RPMI7951 (cell line): ENCODE measurements around the gene PABPC3. TPM values are rescaled to one million over a fixed set of nuclear protein-coding genes. Genes with fewer than 3 reads are reported as not detected.

ENCODE experiments used
- DNase-seq: peaks from one replicate; pipeline ENCODE4 v3.0.0-alpha.2; 2012; ENCODE audit warnings: low read depth
- total RNA-seq: library from RNA; depleted of rRNA; stranded (reverse); fragments of >200 nt; shearing (Covaris generic); gene quantifications from 2 replicates; pipeline ENCODE4 v1.2.3, GENCODE V29; 2014; rRNA removed

Gene PABPC3
- total RNA-seq, result 0.10 and 0.12 TPM in 2 replicates

DNA sequence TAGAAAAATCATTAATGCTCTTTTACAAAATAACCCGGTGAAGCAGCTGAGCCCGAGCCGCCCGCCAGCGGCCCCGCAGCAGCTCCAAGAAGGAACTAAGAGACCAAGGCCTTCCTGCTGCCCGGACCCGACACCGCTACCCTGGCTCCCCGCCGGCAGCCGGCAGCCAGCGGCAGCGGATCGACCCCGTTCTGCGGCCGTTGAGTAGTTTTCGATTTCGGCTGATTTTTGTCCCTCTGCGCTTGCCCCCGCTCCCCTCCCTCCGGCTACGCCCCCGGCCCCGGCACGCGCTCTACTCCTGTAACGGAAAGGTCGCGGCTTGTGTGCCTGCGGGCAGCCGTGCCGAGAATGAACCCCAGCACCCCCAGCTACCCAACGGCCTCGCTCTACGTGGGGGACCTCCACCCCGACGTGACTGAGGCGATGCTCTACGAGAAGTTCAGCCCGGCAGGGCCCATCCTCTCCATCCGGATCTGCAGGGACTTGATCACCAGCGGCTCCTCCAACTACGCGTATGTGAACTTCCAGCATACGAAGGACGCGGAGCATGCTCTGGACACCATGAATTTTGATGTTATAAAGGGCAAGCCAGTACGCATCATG lies at the start of gene PABPC3:
PABPC3 (plus strand) TSS at position 286 of the 603 bp plus-strand sequence; CDS start at position 349, 63 bp downstream.
- DNase-seq, result no peak

DNA sequence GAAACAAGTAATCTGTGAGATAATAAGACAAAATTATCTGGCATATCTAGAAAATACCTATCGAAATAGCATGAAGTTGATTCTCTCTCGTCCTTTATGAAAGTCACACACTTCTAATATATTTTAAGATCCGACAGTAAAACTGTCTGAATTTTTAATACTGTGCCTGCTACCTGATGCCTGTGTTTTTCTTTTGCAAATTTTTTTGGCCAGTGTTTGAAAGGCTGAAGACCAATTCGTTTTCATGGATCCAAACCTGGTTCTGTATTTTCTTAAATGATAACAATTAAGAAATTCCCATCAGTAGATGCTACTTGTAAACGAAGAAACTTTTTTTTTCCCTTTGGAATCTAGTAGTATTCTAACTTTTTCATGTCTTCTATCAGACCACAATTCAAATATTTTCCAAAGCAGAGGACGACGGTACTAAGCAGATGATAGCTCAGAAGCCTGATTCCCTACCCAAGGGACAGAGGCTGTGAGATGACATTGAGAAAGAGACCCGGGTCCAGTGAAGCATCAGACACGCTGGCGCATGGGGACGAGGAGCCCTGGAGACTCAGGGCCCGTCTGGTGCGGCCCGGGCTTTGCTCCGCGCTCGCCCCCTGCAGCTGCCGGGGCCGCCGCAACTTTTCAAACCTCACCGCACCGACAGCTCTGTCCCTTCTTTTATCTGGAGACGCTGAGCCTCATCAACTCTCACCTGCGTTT lies 49.5 kb upstream of the PABPC3 start:
- no peak for DNase-seq

DNA sequence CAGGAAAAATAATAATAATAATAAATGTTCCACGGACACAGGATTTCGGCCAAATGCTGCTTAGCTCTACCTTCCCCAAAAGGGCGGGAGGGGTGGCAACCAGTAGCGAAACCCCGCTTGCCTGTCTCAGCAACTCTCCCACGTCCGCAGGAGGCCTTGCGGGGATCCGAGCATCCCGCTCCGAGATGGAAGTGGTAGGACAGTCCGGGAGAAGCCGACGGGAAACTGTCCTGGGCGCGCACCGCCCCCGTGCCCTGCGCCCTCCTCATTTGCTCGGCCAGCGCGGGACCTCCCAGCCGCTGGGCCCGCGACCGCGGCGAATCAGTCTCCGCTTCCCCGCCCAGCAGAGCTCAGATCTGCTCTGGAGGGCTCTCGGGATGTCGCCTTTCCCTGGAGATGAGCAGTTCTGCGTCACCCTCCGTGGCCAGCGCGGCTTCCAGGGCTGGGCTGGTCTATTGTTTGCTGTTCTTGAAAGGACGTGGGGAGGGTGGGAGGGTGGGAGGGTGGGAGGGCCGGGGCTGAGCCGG lies 48.9 kb upstream of the PABPC3 start:
- DNase-seq, result peak; percentile 5

DNA sequence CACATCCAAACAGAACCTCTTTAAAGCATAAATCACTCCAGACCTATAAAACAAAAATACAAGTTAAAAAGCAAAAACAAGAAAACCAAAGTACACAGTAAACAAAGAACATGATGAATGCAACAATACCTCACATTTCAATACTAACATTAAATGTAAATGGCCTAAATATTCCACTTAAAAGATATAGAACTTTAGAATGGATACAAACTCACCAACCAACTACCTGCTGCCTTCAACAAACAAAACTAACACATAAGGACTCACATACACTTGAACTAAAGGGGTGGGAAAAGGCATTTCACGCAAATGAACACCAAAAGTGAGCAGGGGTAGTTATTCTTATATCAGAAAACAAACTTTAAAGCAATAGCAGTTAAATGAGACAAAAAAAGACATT lies 44.9 kb upstream of the PABPC3 start:
- no peak for DNase-seq

DNA sequence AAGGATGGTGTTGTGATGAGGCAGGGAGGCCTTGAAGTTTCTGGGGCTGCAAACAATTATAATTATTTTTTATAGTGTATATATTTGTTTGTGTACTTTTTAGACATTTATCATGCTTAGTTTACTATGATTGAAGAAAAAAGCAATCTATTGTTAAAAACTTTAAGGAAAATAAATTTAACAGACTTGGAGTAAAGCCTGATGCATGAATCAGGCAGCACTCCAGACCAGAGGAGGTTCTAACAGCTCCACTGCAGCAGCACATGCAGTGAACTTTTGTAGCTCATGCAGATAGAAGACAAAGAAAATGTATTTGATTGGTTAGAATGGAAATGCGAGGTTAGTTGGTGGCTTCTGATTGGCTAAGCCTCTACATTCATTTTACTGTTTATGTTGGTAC lies 36.8 kb upstream of the PABPC3 start:
- no peak for DNase-seq

DNA sequence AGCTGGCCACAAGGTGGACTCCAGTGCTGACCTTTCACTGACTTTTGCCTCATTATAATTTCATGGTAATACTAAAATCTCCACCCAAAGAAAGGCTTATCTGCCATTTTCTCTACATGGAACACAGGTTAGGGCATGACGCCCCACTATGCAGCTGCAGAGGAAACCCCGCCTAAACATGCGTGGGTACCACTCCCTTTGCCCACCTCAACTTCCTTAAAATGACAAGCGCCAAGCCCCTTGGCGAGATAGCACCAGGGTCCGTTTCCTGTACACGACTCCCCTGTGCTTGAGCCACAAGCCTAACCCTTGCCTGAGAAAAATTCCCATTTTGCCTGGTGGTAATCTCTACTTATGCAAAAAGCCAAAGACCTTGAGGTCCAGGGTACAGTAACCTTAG lies 36.0 kb upstream of the PABPC3 start:
- DNase-seq, result no peak

DNA sequence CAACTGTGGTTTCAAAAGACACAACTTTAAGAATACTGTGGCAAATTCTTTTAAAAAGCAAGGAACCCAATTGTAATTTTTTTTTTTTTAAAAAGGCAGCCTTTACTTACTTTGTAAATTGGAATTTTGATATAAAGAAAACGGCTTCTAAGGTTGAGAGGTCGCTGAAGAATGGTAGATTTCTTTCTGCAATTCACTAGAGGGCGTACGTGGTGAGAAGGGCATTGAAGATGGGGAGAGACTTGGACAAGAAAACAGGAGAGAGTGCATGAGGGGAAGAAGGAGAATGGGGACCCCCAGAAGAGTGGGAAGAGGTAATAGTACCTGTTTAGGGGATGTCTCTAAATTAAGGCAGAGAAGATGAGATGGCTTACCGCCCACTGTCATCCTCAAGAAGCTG lies 33.5 kb upstream of the PABPC3 start:
- no peak for DNase-seq

DNA sequence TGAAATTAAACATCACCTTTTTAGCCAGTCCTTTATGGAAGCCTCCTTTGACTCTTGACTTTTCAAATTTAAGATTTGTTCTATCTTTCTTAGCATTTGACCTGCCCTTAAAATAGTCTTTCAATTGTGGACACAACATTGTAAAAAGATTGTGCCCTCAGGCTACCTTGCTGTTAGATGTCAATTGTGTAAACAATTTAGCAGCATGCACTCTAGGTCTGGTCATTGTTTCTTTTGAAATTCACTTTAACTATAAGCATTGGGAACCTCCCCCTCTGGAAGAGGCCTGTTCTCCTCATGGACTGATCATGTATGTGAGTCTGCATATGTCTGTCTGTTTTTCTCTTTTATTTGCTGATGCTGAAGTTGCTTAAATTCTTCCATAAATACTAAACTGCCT lies 31.5 kb upstream of the PABPC3 start:
- no peak for DNase-seq

DNA sequence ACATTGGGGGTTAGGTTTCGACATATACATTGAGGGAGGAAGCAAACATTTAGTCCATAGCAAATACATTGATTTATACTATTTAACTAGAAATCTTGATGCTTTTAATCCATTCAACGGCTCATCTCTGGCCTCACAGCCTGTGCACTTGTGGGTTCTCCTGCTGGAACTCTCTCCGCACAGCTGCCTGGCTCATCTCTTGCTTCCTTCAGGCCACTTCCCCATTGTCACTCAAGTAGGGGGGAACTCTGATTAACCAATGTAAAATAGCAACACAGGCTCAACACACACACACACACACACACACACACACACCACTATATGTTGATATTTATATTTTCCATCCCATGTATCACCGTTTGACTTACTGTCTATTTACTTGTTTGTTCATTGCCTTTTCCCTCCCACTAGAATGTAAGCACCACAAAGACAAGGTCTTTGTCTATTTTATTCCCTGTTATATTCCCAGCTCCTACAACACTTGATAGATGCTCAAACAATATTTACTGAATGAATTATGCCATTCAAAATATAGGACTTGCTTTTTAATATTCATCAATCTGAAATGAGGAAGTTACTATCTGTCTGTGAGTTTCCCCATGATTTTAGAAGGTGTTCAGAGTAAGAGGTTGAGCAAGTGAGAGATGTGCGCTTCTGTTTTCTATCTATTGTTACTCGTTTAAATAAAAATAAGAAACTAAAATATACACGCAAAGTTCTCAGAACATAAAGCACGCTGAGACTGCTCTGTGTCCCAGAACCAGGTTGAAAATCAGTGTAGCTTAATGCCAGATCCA lies 29.8 kb upstream of the PABPC3 start:
- DNase-seq, result no peak

DNA sequence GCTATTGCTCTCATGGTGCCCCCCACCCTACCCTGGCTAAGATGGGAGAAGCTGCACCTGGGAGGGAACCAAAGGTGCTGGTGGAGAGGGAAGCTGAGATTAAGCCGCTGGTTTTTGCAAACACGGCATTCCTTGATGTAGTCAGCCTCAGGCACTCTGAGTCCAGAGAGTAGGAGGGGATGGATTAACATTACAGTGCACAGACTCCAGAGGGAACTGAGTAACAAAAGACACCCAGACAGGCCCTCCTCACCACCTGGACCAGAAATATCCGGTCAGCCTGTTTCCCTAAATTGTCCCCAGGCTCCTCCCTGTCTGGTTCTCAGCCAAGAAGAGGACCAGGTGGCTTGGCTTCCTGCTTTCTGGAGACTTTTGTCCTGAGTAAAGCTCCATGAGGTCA lies 28.9 kb upstream of the PABPC3 start:
- no peak for DNase-seq

DNA sequence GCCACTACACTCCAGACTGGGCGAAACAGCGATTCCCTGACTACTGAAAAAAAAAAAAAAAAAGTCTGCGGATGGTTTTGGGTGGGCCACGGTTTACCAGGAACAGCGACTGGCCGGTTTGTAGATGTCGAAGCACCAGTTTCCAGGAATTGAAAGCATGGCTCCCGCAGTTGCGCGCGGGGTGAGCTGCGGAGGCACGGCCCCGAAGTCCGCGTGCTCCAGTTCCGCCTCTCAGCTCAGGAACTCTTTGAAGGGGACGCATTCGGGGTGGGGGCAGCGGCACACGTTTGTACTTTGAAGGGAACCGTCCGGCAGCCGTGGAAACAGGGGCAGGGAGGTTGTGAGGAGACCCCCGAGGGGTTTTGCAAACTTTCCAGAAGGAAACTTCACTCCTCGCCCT lies 27.1 kb upstream of the PABPC3 start:
- DNase-seq, result no peak

DNA sequence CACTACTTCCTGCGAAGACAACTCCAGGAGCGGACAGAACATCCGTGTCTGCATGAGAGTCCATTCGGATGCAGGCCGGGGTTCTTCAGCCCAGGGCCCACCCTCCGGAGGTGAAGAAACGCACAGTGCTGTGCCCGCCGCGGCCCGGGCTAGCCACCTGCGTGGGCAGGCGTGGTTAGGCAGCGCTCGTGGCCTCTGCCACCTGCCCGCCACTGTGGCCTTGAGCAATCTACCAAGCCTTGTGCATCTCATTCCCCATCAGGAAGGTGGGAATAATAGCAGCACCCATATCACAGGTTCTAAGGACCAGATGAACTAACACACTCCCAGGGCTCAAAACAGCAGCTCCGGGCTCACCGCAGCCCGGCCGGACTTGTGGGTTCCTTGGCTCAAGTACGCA lies 26.7 kb upstream of the PABPC3 start:
- no peak for DNase-seq

DNA sequence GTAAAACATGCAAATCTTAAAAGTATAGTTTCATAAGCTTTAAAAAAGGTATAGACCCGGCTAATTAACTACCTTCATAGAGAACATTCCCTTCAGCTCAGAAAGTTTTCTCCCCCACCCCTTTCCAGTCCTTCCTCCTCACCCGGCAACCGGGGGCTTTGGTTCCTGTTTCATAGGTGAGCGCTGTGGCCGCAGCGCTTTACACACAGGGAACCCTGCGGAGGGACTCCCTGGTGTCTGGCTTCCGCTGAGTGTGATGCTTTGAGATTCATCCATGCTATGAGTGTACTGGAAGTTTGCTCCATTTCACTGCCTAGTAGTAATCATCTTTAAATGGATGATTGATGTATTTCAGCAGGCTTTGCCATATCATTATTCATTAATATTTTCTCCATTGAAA lies 26.0 kb upstream of the PABPC3 start:
- no peak for DNase-seq

DNA sequence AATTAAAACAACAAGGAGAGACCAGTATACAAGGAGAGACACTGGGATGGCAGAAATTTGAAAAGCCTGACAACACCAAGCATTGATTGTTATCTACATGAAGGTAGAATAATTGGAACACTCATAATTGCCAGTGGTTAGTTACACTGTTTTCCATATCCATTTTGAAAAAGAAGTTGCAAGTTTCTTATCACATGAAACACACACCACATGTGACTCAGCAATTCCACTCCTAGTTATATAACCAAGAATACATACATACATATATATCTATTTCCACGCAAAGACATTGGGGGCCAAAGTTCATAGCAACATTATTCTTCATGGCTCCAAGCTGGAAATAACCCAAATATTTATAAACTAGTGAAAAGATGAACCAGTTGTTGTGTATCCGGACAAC lies 15.2 kb upstream of the PABPC3 start:
- DNase-seq, result no peak

DNA sequence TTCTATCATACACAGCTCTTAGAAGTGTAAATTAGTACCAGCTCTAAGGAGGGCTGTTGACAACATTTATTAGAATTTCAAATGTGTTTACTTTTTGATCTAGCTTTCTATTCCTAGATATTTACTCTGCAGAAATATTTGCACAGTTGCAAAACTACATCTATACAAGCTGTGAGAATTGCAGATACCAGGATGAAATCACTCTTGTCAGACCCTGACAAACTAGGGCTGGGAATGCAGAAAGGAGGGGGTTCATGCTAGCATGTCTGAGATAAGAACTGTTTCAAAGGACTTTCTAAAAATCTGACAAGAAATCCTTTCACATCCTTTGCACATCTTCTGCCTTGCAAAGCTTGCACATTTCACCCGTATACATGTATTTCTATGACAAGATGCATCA lies 11.8 kb upstream of the PABPC3 start:
- DNase-seq, result no peak

DNA sequence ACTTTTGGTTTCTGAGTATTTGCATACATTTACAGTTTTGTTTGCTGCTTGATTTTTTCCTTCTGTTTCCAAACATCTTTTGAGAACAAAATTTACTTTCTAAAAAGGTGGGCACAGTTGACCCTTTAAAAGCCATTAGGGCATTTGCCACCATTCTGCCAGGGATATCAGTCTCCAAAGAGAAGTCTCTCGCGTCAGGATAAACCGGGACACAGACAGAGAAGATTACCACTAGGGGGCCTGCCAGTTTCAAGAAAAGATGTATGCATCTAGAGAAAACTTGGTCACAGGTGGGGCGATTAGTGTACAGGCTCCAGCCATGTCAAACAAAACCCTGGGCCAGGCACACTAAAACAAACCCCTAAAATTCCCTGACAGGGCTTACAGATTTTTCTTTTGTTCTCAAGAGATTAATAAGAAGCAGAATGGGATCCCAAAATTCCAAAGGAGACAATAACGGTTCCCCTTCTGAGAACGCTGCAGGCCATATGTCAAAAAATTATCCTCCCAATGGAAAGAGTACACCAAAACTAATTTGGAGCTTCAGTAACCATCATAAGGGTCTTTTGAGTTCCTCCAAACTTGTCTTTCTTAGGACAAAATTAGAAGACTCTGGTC lies 10.7 kb upstream of the PABPC3 start:
- DNase-seq, result peak; percentile 31

DNA sequence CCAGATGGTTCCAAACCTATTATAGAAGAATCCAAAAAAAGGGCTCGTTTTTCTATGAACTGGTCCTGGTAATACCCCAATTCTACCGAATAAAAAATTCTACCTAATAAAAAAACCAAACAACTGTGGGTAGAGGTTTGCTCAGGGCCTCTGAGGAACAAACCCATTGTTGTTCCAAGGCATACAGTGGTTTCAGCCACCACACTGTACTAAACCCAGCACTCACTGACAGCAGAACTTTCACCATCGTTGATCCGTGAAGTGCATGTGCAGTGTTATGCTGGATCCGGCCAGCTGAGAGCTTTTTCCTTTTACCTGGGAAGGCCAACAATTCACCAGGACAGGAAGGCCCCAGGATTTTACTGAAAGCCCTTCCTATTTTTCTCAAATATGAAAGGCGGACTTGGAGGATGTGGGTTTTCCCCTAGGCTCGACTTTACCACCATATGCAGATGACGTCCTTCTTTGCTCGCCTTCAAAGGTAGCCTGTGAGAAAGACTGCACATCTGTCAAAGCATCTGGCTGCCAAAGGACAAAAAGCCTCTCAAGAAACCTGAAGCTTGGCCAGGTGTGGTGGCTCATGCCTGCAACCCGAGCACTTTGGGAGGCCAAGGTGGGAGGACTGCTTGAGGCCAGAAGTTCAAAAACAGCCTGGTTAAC lies 7.2 kb upstream of the PABPC3 start:
- DNase-seq, result no peak

DNA sequence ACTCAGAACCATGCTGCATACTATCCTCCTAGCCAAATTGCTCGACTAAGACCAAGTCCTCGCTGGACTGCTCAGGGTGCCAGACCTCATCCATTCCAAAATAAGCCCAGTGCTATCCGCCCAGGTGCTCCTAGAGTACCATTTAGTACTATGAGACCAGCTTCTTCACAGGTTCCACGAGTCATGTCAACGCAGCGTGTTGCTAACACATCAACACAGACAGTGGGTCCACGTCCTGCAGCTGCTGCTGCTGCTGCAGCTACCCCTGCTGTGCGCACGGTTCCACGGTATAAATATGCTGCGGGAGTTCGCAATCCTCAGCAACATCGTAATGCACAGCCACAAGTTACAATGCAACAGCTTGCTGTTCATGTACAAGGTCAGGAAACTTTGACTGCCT lies 1.5 kb downstream of the PABPC3 start:
- DNase-seq, result no peak

DNA sequence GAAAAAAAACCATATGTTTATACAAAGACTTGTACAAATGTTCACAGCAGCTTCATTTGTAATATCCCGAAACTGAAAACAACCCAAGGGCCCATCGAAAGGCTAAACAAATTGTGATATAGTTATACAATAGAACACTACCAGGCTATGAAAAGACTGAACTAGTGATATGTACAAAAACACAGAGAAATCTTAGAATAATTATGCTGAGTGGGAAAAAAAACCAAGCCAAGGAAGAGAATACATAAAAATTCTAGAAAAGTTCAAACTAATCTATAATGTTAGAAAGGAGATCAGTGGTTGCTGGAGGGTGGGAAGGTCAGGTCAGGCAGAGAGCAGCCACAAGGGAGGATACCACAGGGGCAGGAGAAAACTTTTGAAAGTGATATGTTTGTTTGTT lies 7.8 kb downstream of the PABPC3 start:
- DNase-seq, result no peak

DNA sequence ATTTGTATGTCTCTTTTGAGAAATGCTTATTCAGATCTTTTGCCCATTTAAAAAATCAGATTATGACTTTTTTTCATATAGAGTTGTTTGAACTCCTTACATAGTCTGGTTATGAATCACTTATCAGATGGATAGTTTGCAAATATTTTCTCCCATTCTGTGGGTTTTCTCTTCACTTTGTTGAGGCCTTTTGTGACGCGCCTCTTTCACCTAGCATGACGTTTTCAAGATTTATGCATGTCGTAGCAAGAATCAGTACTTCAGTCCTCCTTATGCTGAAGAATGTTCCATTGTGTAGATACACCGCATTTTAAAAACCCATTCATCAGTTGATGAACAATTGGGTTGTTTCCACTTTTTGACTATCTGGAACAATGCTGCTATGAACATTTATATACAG lies 13.4 kb downstream of the PABPC3 start:
- DNase-seq, result no peak

DNA sequence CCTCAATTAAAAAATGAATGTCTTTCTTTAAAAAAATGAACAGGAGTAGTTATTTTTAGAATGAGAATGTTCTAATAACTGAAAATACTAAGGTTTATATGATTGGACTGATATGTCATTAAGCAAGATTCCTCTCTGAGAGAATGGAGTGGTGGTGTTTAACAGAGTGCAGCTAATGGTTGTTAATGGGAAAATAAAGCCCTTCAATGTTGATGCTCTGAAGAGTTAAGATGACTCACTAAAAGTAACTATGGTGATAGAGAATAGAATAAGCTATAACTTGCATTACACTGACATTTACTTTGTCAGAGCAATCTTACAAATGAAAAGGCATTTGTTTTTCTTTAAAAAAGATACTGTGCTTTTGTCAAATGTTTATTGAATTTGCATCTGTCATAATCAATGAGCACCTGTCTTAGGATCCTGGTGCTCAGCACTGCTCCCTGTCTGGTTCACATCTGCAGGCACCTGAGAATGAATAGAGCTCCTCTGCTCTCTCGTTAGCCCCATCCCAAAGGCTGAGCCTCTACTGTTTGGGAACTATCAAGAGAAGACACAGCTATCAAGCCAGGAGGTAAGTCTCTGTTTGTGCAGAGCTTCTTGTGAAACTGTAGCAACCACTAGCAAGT lies 15.1 kb downstream of the PABPC3 start:
- no peak for DNase-seq
